DMS 273 (cell line): ENCODE results near the gene PLXNB1.
A peak's percentile ranks its signal among the peaks of the same experiment; 100 is the strongest.

Experiments
- DNase-seq: peaks from one replicate; lab custom pipeline; 2025; ENCODE audit not compliant: unreplicated experiment; lab: John Stamatoyannopoulos, UW

The PLXNB1 gene

DNA sequence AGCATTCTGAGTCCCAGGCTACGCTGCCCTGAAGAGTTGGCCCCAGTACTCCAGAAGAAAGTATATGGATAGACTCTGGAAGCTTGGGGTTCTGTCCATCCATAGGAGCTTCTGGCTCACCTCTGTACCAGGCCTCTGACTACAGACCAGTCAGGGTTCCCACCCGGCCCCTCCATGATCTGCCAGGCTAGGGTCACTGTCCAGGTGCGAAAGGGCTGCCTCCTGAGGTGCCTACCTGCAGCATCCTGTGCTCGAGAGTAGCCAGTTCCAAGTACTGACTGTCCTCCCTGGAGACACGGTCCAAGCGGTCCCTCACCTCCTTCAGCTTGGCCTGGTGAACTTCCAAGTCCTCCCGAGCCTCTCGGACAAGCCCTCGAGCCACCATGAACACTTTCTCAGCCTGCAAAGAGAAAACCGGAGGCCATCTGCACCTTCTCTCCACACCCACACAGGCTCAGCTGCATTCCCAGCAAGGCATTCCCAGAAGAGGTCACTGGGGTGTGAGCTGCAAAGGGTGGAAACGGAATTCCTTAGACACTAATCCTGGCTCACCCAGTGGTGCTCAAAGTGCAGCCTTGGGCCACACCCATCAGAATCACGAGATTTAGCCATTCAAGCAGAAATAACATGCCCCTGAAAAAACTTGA is 3.7 kb upstream of the PLXNB1 start:
- no peak for DNase-seq

DNA sequence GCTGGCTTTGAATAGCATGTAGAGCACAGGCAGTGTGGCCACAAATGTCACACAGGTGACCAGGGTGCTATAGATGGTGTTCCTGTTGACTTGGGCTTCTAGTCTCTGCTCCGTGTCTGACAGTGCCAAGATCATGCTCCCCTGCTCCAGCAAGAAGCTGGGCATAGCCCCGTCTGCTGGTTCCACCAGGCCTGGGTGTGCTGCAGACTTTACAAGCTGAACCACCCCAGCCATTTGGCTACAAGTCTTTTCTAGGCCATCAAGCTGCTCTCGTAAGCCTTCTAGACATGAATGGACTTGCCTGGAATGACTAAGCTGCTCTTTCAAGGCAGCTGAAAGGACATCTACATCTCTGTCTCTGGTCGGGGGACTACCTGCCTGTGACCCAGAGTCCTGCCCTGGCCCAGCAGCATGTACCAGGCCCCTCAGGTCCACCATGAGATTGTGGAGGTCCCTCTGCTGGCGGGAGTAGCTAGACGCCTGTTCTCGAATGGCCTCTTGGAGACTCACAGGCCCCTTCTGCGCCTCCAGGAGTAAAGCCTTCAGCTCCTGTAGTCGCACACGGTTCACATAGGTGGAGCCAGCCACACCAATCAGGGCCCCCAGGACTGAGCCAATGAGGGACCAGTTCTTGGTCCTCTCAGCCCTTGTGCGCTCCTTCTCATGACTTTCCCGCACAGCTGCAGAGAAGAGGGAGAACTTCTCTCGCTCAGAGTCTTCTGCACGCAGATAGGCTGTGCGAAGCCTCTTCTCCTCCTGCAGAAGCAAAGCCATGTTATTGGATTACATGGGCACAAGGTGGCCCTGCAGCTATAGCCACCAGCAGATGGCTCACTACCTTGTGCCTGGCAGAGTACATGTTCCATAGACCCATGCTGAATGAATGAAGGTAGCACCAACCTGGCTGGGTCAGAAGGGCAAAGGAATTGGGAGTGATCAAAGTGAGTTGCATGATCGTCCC is 2.8 kb upstream of the PLXNB1 start:
- peak; percentile 62 for DNase-seq

- DNase-seq: no peak
Measured at GRCh38 chr3:48431224-48432029, 1.5 kb upstream of the PLXNB1 start.

DNA sequence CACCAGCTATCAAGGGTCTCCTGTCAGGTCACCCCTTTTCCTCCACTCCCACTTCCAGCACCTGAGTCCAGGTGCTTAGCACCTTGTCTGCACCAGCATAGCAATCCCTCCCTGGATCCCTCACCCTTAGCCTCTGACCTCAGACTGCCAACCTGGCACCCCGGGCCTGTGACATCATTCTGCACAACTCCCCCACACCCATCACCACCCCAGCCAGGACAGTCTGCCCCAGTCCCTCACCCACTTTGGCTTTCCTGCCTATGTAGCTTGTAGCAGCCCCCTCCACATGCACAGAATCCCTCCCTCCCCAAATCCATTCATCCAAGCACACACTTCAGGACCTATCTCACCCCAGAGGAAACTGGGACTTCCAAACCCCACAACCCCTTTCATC is 819 bp upstream of the PLXNB1 start:
- no peak for DNase-seq

- DNase-seq: peak; percentile 81
Measured at GRCh38 chr3:48429317-48429959, 448 bp downstream of the PLXNB1 start.

GRCh38 chr3:48428572-48429316 is 1.1 kb downstream of the PLXNB1 start:
- DNase-seq: peak; percentile 60

- no peak for DNase-seq
Measured at GRCh38 chr3:48428088-48428571, 1.8 kb downstream of the PLXNB1 start.

DNA sequence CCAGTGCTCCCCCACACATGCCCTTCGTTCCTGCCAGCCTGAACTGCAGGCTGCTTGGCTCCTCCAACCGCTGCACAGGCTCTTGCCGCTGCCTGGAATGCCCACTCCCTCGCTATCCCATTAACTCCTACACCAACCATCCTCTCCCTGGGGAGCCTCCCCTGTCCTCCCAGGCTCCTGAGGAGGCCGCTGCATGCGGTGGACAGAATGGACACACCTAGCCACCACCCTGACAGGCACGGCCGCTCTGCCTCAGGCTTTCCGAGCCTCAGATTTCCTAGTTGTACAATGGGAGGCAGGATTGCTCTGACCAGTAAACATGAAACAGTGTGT is 2.3 kb downstream of the PLXNB1 start:
- no peak for DNase-seq

DNA sequence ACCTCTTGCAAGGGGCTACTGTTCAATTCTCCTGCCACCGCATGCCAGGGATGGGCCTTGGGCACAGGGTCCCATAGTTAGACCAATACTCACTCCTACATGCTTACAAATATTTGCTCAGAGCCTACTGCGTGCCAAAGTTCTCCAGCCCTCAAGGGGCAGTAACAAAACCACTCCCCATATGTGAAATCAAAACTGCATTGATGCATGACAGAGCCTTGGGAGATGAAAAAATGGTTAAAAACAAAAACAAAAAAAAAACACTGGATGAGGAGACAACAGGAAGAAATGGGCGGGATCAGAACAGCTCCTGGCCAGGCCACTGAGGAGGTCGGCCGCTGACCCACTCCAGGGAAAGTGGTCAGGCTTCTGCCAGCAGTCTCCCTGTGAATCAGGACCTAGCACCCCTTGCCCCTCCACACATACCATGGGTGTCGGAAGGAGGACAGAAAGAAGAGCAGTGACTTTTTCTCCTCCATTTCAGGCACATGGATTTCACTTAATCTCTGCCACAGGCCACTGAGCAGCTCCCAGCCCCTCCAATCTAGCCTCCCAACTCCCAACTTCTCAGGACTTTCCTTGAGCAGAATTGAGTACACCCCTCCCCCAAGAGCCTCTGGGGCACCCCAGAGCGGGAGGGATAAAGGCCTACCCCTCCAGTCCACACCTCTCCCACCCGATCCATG is 2.8 kb downstream of the PLXNB1 start:
- no peak for DNase-seq

DNA sequence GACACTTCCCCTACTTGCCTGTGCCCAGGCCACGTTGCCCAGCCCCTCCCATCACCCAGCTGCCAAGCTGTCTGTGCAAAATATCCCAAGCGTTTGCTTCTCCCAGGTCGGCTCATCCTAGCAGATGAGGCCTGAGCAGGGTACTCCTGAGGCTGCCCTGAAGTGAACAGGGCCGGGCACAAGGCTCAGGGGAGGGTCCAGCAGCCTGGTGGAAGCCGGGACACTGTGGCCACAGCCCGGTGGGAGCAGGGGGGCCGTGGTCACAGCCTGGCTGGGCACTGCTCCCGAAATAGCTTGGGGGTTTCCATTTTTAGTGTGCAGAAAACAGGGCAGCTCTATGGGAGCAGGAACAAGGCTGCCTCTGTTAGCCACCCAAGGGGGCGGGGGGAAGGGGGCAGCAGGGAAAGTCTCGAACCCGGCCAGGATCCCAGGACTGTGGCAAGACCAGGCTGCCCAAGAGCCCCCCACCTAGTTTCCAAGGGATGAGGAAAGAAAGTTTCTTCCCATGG is 3.4 kb downstream of the PLXNB1 start:
- DNase-seq: peak; percentile 32

- DNase-seq: no peak
Measured at GRCh38 chr3:48425281-48425812, 4.5 kb downstream of the PLXNB1 start.

DNA sequence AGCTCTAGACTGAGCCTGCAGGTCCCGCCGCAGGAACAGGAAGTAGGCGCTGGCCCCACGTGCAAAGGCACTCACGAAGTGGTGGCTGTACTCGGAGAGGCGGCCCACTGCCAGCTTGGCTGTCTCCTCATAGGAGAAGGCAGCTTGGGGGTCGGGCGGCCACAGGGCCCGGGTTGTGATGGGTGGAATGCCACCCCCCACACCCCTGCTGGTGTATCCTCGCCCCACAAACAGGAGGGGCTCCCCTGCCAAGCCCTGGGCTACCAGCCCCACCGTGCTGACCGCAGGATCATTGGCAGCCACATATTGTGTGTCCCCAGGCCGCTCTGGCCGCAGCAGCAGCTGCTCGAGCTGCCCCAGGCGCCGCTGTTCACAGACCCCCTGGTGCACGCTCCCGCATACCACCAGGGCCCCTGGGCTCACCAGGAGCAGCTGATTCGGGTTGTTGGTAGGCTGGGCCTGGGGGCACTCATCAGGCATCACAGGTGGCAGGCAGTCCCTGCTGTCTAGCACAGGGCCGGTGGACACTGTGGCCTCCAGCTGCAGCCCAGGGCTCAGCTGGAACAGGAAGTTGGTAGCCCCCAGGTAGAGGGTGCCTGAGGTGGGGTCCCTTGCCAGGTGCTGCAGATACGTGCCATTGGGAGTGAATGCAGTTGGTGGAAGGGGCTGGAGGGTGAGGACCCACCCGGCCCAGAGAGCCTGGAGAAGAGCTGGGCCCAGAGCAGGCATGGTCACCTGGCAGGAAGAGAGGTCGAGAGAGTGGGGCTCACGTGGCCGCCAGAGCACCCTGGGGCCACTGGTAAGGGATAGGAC is 5.8 kb downstream of the PLXNB1 start:
- DNase-seq: no peak

DNA sequence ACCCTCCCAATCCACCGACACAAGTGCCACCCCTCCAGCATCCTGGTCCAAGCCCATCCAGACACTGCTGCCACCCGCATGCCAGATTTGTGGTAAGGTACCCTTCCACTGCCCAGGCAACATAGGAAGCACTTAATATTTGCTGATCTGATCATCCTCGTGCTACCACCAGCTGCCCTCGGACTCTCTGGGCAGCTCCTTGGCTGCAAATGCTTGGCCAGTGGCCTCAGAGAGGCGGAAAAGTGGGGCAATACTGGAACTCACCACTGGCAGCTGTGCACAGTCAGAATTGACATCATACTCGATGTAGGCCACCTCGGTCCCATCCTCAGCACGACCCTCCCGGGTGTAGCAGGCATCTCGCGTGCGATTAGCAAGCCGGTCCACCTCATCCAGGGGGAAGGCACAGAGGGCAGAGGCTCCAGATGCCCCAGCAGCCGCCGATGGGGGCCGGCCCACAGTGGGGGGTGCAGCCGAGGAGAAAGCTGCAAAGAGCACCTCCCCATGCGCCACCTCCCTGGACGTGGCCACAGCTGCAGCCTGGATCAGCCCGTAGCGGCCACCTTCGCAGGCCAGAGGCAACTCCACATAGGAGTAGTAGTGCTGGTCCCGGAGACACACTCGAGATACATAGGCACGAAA is 6.5 kb downstream of the PLXNB1 start:
- DNase-seq: no peak

DNA sequence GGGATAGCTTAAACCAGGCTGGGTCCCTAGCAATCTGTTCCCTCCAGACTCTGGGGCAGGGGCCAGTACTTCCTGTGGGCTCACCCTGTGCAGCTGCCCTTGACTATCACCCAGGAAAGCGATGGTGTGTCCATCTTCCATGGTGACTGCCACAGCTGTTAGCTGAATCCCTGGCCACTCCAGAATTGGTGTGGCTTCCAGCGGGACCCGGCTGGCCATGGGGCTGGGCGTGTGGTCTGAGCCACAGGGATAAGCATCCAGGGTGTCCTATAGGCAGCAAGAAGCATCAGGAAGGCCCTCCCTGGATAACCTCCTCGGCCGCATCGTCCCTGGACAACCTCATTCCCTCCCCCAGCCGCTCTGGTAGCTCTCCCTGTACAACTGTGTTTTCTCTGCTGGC is 7.2 kb downstream of the PLXNB1 start:
- DNase-seq: no peak

DNA sequence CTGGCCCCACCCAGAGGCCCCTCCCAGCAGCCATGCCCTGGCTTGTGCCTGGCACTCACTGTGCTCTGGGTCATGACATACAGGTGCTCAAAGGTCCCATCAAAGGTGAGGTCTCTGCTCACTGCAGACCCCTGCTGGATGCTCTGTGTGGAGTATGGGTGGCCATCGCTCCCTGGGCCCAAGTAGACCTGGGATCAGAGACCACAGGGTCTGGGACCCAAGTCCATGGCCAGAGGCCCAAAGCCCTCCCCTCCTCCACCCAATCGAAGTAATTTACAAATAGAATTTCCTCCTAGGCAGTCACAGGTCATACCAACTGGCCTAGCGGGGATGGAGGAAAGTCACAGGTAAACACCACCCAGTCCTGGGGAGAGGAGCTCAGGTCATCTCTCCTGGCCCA is 7.6 kb downstream of the PLXNB1 start:
- no peak for DNase-seq

- no peak for DNase-seq
Measured at GRCh38 chr3:48420561-48420960, 9.3 kb downstream of the PLXNB1 start.

DNA sequence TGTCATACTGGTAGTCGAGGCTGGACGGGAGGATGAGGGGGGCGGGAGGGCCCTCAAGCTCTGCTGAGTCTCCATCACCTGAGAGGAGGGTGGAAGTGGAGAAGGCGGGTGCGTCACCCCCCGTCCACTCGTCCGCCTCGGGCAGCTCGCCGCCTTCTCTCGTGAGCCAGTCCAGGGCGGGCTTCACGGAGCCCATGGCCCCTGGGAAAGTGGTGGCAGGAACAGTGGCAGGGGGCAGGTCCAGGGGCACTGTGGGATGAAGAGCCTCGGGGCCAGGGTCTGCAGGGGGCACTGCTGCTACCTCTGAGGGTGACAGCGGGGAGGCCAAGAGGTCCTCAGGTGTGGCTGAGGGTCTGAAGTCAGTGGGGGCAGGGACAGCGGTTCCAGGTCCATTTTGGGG is 10.3 kb downstream of the PLXNB1 start:
- DNase-seq: no peak

- no peak for DNase-seq
Measured at GRCh38 chr3:48419149-48419548, 10.7 kb downstream of the PLXNB1 start.
